Stimulated activated CD4-positive, alpha-beta T cell treated with anti-CD3 and anti-CD28 coated beads, Interleukin-12 subunit alpha, Interleukin-12 subunit beta, amount 100 ng/mL, for 24 hours (primary cell): ENCODE data around the gene C1QTNF12.

Experiments used
- DNase-seq, 2 experiments: peaks; one replicate each; pipeline ENCODE4 v3.0.0-alpha.2; 2020; ENCODE audit warnings: low read depth in 2 of 2

Gene C1QTNF12

GRCh38 chr1:1240822-1241587 lies 5.5 kb downstream of the C1QTNF12 start:
- DNase-seq: no peak

DNA sequence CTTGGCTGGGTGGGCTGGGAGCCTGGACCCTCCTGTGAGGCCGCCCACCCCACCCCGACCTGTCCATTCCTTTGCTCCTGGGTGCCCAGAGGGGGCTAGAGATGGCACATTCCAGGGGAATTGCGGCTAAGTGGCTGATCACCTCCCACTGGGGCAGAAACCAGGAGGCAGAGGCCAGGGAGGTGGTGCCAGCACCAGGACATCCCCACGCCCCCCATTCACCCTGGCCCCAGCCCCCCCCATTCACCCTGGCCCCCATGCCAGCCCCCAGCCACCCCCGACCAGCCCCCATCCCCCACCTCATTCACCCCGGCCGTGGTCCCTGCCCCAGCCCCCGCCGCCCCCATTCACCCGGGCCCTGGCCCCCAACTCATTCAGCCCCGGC lies 6.2 kb downstream of the C1QTNF12 start:
- DNase-seq: no peak

- DNase-seq: no peak
These were observed 6.7 kb downstream of the C1QTNF12 start for GRCh38 chr1:1239614-1240347.

DNA sequence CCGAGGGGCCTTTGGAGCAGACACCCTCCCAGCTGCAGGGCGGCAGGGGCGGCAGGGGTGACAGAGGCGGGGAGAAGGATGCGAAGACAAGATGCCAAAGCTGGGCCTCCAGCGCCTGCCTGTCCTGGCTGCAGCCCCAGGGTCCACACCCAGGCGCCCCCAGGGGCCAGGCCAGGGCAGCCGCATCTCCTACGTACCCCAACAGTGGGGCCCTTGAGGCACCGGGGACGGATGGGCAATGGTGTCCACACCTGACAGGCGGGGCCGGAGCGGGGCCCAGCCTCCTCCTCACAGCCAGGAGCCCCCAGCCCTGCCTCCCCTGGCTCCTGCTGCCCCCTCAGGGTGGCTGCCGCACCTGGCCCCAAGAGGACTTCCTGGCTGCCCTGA lies 7.3 kb downstream of the C1QTNF12 start:
- no peak for DNase-seq

- DNase-seq: no peak
These were observed 7.8 kb downstream of the C1QTNF12 start for GRCh38 chr1:1238702-1239178.

- no peak for DNase-seq
These were observed 8.4 kb downstream of the C1QTNF12 start for GRCh38 chr1:1237874-1238701.

DNA sequence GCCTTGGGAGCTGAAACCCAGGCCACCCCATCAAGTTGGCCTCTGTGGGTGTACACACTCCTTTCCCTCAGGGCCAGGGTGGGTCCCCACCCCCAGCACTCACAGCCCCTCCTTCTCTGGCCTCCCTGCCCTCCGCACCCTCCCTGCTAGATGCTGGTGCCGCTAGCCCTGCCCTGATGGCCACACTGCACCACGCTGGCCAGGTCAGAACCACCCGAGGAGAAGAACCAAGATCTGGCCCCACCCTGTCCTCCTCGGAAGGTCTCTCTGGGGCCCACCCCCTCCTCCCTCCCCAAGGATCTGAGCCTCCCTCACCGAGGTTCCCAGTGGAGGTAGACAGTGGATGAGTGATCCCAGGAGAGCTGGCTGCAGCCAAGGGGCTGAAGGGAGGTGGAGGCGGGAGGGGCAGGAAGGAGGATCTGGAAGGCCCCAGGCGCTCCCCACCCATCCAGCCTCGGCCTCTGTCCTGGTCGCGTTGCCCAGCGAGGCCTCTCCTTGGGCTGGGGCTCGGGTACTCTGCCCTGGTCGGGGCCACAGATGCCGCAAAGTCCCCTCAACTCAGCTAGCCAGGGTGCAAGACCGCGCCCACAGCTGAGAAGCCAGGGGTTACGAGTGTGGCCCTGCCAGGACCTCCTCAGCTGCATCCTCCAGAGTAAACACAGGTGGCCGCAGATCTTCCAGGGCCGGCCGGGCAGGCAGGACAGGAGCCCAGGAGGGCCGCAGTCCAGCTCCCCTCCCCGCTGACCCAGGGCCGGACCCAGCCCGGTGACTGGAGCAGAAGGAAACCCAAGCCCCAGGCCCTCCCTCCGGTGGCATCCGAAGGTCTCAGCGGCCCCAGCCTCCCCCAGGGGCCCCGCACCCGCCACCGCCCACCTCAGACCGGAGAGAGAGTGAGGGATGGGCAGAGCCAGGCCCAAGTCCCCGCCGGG lies 9.3 kb downstream of the C1QTNF12 start:
- no peak for DNase-seq

DNA sequence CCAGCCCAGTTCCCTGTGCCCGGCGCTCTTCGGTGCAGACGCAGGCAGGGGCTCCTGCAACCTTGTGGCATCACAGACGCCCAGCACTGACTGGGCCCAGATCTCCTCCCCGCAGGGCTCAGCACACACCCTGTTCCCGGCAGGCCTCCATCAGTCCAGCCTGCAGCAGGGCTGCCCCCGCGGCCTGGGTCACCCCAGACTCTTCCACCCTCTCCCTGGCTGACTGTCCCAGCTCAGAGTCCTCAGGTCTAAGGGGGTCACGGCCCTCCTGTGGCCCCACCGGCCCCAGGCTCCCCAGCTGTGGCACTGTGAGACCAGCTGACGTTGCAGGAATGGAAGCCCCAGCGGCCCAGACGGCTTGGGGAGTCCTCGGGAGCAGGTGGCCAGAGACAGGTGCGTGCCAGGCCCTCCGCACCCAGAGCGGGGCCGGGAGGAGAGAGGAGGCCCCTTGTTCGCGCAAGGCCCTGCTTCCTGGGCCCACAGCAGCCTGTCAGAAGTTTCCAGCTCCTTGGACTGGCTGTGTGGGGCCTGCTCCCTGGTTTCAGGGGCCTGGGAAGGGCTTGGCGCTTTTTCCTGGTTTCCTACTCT lies 10.3 kb downstream of the C1QTNF12 start:
- DNase-seq: no peak

GRCh38 chr1:1235016-1235744 lies 11.3 kb downstream of the C1QTNF12 start:
- no peak for DNase-seq

- DNase-seq: no peak
These were observed 12.2 kb downstream of the C1QTNF12 start for GRCh38 chr1:1234180-1234808.

DNA sequence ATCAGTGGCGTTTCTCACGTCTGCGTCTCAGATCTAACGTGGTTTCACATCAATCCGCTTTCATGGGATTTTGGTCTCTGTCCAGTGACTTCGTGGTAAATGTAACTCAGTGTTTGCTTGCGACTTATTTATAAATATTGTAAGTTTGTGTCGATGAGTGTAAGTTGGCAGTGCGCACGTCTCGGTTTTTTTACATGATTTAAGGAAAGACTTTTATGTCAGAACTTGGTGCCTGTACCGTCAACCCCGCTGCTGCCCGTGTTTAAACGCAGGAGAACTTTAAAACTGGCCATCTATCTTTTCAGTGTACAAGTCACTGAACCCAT lies 13.0 kb downstream of the C1QTNF12 start:
- DNase-seq: no peak

GRCh38 chr1:1232796-1233566 lies 13.5 kb downstream of the C1QTNF12 start:
- DNase-seq: no peak

DNA sequence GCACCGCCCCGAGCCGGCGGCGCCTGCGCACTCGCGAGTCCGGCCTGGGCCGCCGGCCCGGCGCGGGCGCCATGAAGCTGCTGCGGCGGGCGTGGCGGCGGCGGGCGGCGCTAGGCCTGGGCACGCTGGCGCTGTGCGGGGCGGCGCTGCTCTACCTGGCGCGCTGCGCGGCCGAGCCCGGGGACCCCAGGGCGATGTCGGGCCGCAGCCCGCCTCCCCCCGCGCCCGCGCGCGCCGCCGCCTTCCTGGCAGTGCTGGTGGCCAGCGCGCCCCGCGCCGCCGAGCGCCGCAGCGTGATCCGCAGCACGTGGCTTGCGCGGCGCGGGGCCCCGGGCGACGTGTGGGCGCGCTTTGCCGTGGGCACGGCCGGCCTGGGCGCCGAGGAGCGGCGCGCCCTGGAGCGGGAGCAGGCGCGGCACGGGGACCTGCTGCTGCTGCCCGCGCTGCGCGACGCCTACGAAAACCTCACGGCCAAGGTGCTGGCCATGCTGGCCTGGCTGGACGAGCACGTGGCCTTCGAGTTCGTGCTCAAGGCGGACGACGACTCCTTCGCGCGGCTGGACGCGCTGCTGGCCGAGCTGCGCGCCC lies 14.2 kb downstream of the C1QTNF12 start, which contains the start of gene B3GALT6:
Gene B3GALT6, plus strand, starts transcription at position 30 of the 588 bp plus-strand sequence. Its CDS starts 42 bp downstream, at position 72.
- no peak for DNase-seq

- peak; percentile 93 for DNase-seq
These were observed 14.9 kb downstream of the C1QTNF12 start, which contains the start of gene SDF4 for GRCh38 chr1:1231400-1232207. Gene SDF4, minus strand, starts transcription at chr1:1232001. Its CDS starts 3,229 bp downstream, at chr1:1228772.

DNA sequence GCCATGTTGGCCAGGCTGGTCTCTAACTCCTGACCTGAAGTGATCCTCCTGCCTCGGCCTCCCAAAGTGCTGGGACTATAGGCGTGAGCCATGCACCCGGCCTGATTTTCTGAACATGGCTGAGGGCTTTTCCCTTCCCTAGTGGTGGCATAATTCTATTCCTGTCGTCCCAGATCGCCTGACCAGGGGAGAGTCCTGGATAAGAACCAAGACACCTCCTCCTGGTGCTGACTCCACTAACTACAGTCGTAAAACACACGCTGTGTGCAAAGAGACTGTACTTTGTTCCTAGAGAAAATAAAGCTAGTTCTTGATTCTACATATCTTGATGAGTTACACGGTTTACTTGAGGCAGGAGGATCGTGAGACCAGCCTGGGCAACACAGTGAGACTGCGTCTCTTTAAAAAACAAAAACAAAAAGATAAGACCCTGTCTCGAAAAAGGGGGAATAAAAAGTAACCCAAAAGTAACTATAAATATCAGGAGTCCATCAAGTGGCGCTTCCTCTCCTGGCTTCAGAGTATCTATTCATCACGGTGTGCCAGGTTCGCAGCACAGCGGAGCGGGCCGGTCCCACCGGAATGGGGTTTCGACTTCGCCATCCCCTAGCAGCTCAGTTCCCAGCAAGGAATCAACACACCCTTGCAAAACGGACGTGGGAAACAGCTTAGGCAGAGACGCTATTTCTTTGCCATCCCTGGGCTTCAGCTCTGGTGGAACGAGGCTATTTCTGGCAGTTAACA lies 15.7 kb downstream of the C1QTNF12 start:
- DNase-seq: no peak

DNA sequence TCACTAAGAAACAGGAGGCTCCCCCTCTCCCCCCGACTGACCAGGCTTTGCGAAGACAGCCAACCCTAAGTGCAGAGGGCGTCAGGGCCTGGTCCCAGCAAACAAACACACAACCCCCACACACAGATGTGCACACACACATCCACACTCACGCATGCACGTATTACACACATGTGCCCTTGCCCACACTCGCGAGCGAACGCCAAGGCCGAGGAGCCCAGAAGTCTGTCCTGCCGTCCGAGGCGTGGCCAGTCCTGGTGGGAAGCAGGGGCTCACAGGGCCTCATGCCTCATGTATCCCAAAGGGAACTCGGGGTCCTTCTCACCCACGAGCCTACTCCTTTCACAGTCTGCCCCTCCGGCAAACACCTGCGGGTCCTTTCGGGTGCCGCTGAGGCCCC lies 16.8 kb downstream of the C1QTNF12 start:
- DNase-seq: no peak
